HCT116 (cell line): ENCODE data around the gene KYAT1. TPM values are rescaled to one million over a fixed set of nuclear protein-coding genes. Genes with fewer than 3 reads are reported as not detected.

Experiments
- ATAC-seq: fragments of 200-7000 bp; cut with Tn5 transposase; 2 replicates; pipeline ENCODE4 v1.9.1; 2020; ENCODE audit warnings: mild to moderate bottlenecking, moderate library complexity
- BruUV-seq: library from RNA; stranded (reverse); fragments of 400-500 nt; replicated peaks from 2 replicates; lab custom pipeline; 2021; lab: Mats Ljungman, UMichigan
- CTCF ChIA-PET: fragments of 300-600 bp; sonication (Branson Sonifier 250); formaldehyde crosslinking; loops from one replicate; lab custom pipeline; 2021; ENCODE audit warnings: antibody characterized with exemption; lab: Charles Lee
- POLR2A ChIA-PET: fragments of 300-600, 350-600 bp; sonication (Branson Sonifier 250); formaldehyde crosslinking; loops from one replicate; lab custom pipeline; 2021; ENCODE audit warnings: antibody characterized with exemption; lab: Charles Lee
- RAD21 ChIA-PET, 2 experiments: fragments of 300-600 bp; sonication (Branson Sonifier 250); formaldehyde crosslinking; loops; one replicate each; lab custom pipeline; 2023; ENCODE audit warnings: low total read pairs in 2 of 2; ENCODE audit not compliant: uncharacterized antibody in 2 of 2, unreplicated experiment in 2 of 2, low non-redundant PET in 1 of 2; lab: Charles Lee
- DNase-seq: peaks from one replicate; pipeline ENCODE4 v3.0.0-alpha.2; 2010; ENCODE audit warnings: low read depth, low spot score
- H2AFZ ChIP-seq: fragments of 200-600 bp; shearing (Covaris generic), sonication (generic); 2 replicates; pipeline ENCODE4 v1.6.1; 2017; ENCODE audit warnings: low read depth, mixed run types, mixed read lengths, antibody characterized with exemption, low read length; ENCODE audit not compliant: poor library complexity, severe bottlenecking
- H3K27ac ChIP-seq: 2 replicates; pipeline ENCODE4 v1.5.1; 2012; ENCODE audit warnings: low read depth, low read length
- H3K27me3 ChIP-seq: fragments of 200-600 bp; sonication (generic); 2 replicates; pipeline ENCODE4 v1.6.1; 2016; ENCODE audit warnings: mixed run types, low read length, mixed read lengths; ENCODE audit not compliant: insufficient read depth
- H3K36me3 ChIP-seq, 2 experiments: fragments of 200-500 bp in 1 of 2; fragments of 200-600 bp in 1 of 2; sonication (Bioruptor generic) in 1 of 2; sonication (generic) in 1 of 2; 2 replicates each; pipeline versions ENCODE4 v1.5.1 to v1.6.1; 2014 to 2016; ENCODE audit warnings: low read length in 2 of 2, inconsistent platforms in 1 of 2, mixed read lengths in 1 of 2, mixed run types in 1 of 2; ENCODE audit not compliant: insufficient read depth in 2 of 2, control insufficient read depth in 1 of 2
- H3K4me1 ChIP-seq, 2 experiments: fragments of 200-600 bp in 1 of 2; sonication (generic) in 1 of 2; 2 replicates each; pipeline versions ENCODE4 v1.5.1 to v1.6.1; 2012 to 2017; ENCODE audit warnings: low read length in 2 of 2, inconsistent platforms in 1 of 2, mild to moderate bottlenecking in 1 of 2, mixed read lengths in 1 of 2, mixed run types in 1 of 2, moderate library complexity in 1 of 2; ENCODE audit not compliant: insufficient read depth in 2 of 2, control insufficient read depth in 1 of 2
- H3K4me2 ChIP-seq: fragments of 200-600 bp; sonication (generic); 2 replicates; pipeline ENCODE4 v1.6.1; 2017; ENCODE audit warnings: mixed run types, low read length, mixed read lengths
- H3K4me3 ChIP-seq, 2 experiments: fragments of 200-600 bp in 1 of 2; sonication (generic) in 1 of 2; replicated peaks in 1 of 2; 2 replicates each; pipeline ENCODE4 v1.5.1; 2011 to 2016; ENCODE audit warnings: low read length in 2 of 2, control low read depth in 1 of 2, low read depth in 1 of 2, mild to moderate bottlenecking in 1 of 2, mixed read lengths in 1 of 2, mixed run types in 1 of 2
- H3K79me2 ChIP-seq: fragments of 200-600 bp; sonication (generic); 2 replicates; pipeline ENCODE4 v1.6.1; 2017; ENCODE audit warnings: mild to moderate bottlenecking, mixed run types, low read length, moderate library complexity, mixed read lengths; ENCODE audit not compliant: insufficient read depth
- H3K9ac ChIP-seq: fragments of 200-600 bp; sonication (generic); 2 replicates; pipeline ENCODE4 v1.6.1; 2016; ENCODE audit warnings: low read length, mixed read lengths
- H3K9me2 ChIP-seq: fragments of 200-600 bp; sonication (generic), shearing (Covaris generic); 2 replicates; pipeline ENCODE4 v1.6.1; 2017; ENCODE audit warnings: mixed run types, mild to moderate bottlenecking, moderate library complexity; ENCODE audit not compliant: insufficient read depth
- H3K9me3 ChIP-seq, 2 experiments: fragments of 200-500 bp in 1 of 2; fragments of 200-600 bp in 1 of 2; sonication (Bioruptor generic) in 1 of 2; sonication (generic) in 1 of 2; 2 replicates each; pipeline ENCODE4 v1.6.1; 2014 to 2017; ENCODE audit warnings: low read length in 2 of 2, mixed read lengths in 2 of 2, inconsistent platforms in 1 of 2, low read depth in 1 of 2, mild to moderate bottlenecking in 1 of 2, mixed run types in 1 of 2, moderate library complexity in 1 of 2; ENCODE audit not compliant: control insufficient read depth in 1 of 2, insufficient read depth in 1 of 2
- H4K20me1 ChIP-seq: fragments of 200-600 bp; sonication (generic), shearing (Covaris generic); 2 replicates; pipeline ENCODE4 v1.6.1; 2017; ENCODE audit warnings: mixed run types, mild to moderate bottlenecking, moderate library complexity; ENCODE audit not compliant: insufficient read depth
- EGR1 ChIP-seq: IDR thresholded peaks from 2 replicates; pipeline ENCODE4 v1.6.1; 2012; ENCODE audit warnings: low read depth
- EZH2phosphoT487 ChIP-seq: fragments of 200-600 bp; IDR thresholded peaks from 2 replicates; pipeline ENCODE4 v1.6.1; 2018; ENCODE audit warnings: antibody characterized with exemption, borderline replicate concordance
- FOSL1 ChIP-seq: IDR thresholded peaks from 2 replicates; pipeline ENCODE4 v1.6.1; 2012; ENCODE audit warnings: low read depth
- JUND ChIP-seq: IDR thresholded peaks from 2 replicates; pipeline ENCODE4 v1.6.1; 2012
- POLR2A ChIP-seq: IDR thresholded peaks from 2 replicates; pipeline ENCODE4 v1.7.0; 2011; ENCODE audit warnings: borderline replicate concordance; ENCODE audit not compliant: insufficient read depth, insufficient read length; ENCODE audit errors: extremely low read depth
- RAD21 ChIP-seq: IDR thresholded peaks from 2 replicates; pipeline ENCODE4 v1.6.1; 2012; ENCODE audit warnings: low read depth, mild to moderate bottlenecking
- TCF7L2 ChIP-seq: IDR thresholded peaks from 2 replicates; pipeline ENCODE4 v1.7.0; 2011; ENCODE audit warnings: borderline replicate concordance, inconsistent platforms; ENCODE audit not compliant: insufficient read depth, insufficient read length; ENCODE audit errors: extremely low read depth
- YY1 ChIP-seq: IDR thresholded peaks from 2 replicates; pipeline ENCODE4 v1.6.1; 2011; ENCODE audit warnings: low read length, low read depth, moderate library complexity, mild to moderate bottlenecking; ENCODE audit not compliant: insufficient replicate concordance; ENCODE audit errors: extremely low read depth
- ZFX ChIP-seq: fragments of 450-650 bp; IDR thresholded peaks from 2 replicates; pipeline ENCODE4 v1.6.1; 2017
- ZNF274 ChIP-seq: fragments of 200-500 bp; sonication (Bioruptor generic); IDR thresholded peaks from 2 replicates; pipeline ENCODE4 v1.6.1; 2014; ENCODE audit warnings: mild to moderate bottlenecking, low read depth, low read length, inconsistent platforms
- intact Hi-C: fragments of 100-400 bp; cut with micrococcal nuclease; formaldehyde crosslinking; loops from 2 replicates; pipeline ENCODE4 v1.10.0; 2022
- total RNA-seq: library from RNA; stranded (reverse); gene quantifications from one replicate; pipeline ENCODE4 v1.2.1, GENCODE V29; 2021; ENCODE audit not compliant: unreplicated experiment
- TF ChIP-seq, protein P1 (sequence below): IDR thresholded peaks from 2 replicates; pipeline ENCODE4 v1.6.1; 2012

KYAT1 gene
- total RNA-seq, 1 experiment from 2014 or later = 10.1 TPM

- Histone ChIP-seq H3K36me3 (peaks cover 0 to 9% of the 10 kb centered on the region in 2 experiments; a peak in 2 of 4 replicates), H3K9ac (no peak overlapping the region), H3K4me2 (no peak overlapping the region), H4K20me1 (no peaks in the 10 kb centered on the region), H3K27ac (no peak overlapping the region), H3K9me3 (no peaks in the 10 kb centered on the region), H3K9me2 (no peaks in the 10 kb centered on the region)
- CTCF ChIA-PET = no interaction called here
- intact Hi-C loops = no loop called here
- RAD21 ChIA-PET = no interaction called here
- DNase-seq (no peak), ATAC-seq (no peak)
- BruUV-seq = no TSS peak
- POLR2A ChIA-PET = no interaction called here
- no peak for TF ChIP-seq POLR2A
- TF ChIP-seq ZFX = no peak
- TF ChIP-seq EGR1 = no peak
- TF ChIP-seq, protein P1, sequence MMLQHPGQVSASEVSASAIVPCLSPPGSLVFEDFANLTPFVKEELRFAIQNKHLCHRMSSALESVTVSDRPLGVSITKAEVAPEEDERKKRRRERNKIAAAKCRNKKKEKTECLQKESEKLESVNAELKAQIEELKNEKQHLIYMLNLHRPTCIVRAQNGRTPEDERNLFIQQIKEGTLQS = no peak
- no peak for TF ChIP-seq JUND
- TF ChIP-seq TCF7L2 = no peak
- no peak for TF ChIP-seq ZNF274
- TF ChIP-seq RAD21 = no peak
- TF ChIP-seq EZH2phosphoT487 = no peak
- TF ChIP-seq FOSL1 = no peak
- TF ChIP-seq YY1 = no peak
- TF ChIP-seq, all 23 proteins: peak for 0
- no peaks in the 10 kb centered on the region for H3K27me3 ChIP-seq
- no peak overlapping the region for H3K4me3 ChIP-seq
- peaks cover 14 to 32% of the 10 kb centered on the region in 2 experiments for H3K4me1 ChIP-seq
- H2AFZ ChIP-seq = no peak overlapping the region
- peaks cover 13% of the 10 kb centered on the region; the same call in 1 of the 2 replicates for H3K79me2 ChIP-seq
These were observed 32.4 kb upstream of the KYAT1 start for GRCh38 chr9:128913995-128914772.
